Measurements from ENCODE around the gene GPR85.
A peak's percentile ranks its signal among the peaks of the same experiment; 100 is the strongest.
"Not testable (repeated sequence)": the region's sequence is repeated elsewhere in the genome, so short reads cannot be mapped to it uniquely, and the experiment has no call there.

GPR85 gene

DNA sequence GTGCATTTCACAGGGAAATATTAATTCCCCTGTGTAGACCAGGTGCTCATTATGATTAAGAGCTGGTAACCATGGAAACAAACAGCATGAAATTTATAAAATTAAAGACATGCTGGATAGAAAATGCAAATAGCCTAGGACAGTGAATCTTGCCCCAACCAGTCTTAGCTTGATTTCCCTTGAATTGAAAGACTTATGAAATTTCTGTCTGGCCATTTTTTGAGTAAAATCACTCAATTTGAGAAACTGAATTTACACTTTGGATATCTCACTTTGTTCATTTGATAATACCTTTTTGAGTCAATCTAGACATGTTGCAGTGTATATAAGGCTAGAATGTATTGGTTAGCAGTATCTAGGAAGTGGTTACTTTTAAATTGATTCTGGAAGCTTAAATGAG lies 36.1 kb upstream of the GPR85 start:
- TF ChIP-seq, protein P1, sequence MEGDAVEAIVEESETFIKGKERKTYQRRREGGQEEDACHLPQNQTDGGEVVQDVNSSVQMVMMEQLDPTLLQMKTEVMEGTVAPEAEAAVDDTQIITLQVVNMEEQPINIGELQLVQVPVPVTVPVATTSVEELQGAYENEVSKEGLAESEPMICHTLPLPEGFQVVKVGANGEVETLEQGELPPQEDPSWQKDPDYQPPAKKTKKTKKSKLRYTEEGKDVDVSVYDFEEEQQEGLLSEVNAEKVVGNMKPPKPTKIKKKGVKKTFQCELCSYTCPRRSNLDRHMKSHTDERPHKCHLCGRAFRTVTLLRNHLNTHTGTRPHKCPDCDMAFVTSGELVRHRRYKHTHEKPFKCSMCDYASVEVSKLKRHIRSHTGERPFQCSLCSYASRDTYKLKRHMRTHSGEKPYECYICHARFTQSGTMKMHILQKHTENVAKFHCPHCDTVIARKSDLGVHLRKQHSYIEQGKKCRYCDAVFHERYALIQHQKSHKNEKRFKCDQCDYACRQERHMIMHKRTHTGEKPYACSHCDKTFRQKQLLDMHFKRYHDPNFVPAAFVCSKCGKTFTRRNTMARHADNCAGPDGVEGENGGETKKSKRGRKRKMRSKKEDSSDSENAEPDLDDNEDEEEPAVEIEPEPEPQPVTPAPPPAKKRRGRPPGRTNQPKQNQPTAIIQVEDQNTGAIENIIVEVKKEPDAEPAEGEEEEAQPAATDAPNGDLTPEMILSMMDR (IDR thresholded peaks at IDR 0.05), result no peak
- Histone ChIP-seq H3K27ac (no peak overlapping the region), H3K9me3 (no peaks in the 10 kb centered on the region)

DNA sequence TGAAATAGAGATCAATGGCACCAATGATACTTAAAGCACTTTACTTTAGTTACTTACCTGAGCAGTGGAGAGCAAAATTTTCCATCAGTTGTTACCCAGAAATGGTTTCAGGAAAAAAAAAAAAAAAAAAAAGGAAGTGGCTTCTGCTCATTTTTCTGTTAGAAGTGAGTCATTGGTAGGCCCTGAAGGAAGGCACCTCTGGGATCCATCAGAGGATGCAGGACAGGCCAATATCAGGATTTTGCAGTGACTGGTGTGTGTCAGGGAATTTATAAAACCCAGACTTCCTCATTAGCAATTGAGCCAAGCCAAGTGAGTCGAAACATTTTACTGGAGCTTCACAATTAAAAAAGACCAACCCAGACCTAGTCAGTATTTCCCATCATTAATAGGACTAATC lies 34.0 kb upstream of the GPR85 start:
- Histone ChIP-seq H3K4me3 (ENCODE audit: low read depth in 1 of 2, low read length in 1 of 2) (no peak overlapping the region), H3K9me3 (no peaks in the 10 kb centered on the region), H3K4me1 (ENCODE audit: control insufficient read depth in 1 of 2, insufficient read depth in 1 of 2, low read depth in 1 of 2, low read length in 1 of 2) (peaks cover 5 to 13% of the 10 kb centered on the region in 2 experiments), H3K36me3 (no peaks in the 10 kb centered on the region), H3K27me3 (peaks cover 14% of the 10 kb centered on the region), H3K27ac (no peak overlapping the region)
- TF ChIP-seq, protein P1 (IDR thresholded peaks at IDR 0.05), result no peak

More for the DNA sequence above, 36.1 kb upstream of the GPR85 start:
- peaks cover 14% of the 10 kb centered on the region for H3K27me3 ChIP-seq
- peaks cover 5 to 10% of the 10 kb centered on the region in 2 experiments for H3K4me1 ChIP-seq (ENCODE audit: control insufficient read depth in 1 of 2, insufficient read depth in 1 of 2, low read depth in 1 of 2, low read length in 1 of 2)
- H3K4me3 ChIP-seq (ENCODE audit: low read depth in 1 of 2, low read length in 1 of 2), result no peak overlapping the region
- no peaks in the 10 kb centered on the region for H3K36me3 ChIP-seq

DNA sequence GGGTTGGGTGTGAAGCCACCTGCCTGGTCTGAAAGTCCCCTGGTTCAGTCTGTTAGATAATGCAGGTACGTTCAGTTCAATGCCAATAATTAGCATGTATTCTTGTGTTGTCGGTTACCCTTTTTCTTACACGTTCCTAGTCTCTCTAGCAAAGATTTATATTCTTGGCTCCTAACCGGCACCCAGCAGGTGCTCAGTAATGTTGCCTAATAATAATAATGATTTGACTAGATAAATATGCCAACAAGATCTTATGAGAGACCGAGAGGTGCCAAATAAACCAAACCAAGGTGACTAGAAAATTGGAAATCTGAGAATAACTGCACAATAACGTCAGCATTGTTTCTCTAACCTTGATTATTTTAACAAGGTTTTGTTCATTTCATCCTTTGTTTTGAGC lies 32.8 kb upstream of the GPR85 start:
- no peaks in the 10 kb centered on the region for H3K9me3 ChIP-seq
- peaks cover 14% of the 10 kb centered on the region for H3K27me3 ChIP-seq
- H3K4me1 ChIP-seq (ENCODE audit: control insufficient read depth in 1 of 2, insufficient read depth in 1 of 2, low read depth in 1 of 2, low read length in 1 of 2), result peaks cover 5 to 13% of the 10 kb centered on the region in 2 experiments
- TF ChIP-seq, protein P1 (IDR thresholded peaks at IDR 0.05), result no peak
- H3K4me3 ChIP-seq (ENCODE audit: low read depth in 1 of 2, low read length in 1 of 2), result no peak overlapping the region
- H3K27ac ChIP-seq, result no peak overlapping the region
- H3K36me3 ChIP-seq, result no peaks in the 10 kb centered on the region

DNA sequence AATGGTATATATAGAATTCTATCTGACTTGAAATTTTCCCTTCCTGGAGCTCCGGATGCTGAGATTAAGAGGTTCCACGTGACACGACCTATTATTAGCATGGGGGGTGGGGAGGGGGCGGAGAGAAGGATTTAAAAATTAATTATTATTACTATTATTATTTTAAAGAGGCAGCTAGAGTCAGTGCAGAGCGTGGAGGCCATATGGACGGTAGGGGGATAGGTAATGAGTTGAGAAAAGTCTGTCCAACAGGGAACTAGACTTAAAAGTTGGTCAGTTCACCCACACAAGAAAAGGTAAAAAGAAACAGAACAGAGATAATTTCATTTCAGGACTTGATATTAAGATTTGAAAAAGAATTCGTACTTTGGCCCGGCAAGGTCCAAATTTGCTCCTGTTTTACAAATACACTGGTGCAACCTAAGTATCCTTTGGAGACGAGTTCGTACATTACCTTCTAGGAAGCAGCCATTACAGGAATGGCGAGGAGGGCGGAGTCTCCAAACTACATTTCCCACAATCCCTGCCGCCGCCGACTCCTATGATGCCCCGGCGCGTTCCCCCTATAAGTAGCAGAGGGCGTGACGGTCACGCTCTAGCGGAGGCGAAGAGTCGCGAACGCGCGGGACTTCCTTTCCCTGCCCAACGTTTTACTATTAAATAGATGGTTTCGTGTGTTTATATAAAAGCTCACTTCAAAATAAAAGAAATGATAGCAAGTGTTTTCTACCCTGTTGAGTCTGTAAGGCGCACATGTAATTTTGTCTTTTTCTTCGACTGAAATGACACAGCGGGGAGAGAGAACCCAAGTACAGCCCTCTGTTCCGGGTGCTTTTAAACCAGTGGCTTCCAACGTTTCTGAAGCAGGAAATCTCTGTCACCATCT lies 31.7 kb upstream of the GPR85 start, which contains the start of gene SMIM30:
SMIM30 (minus strand) TSS at position 481 of the 886 bp plus-strand sequence. CDS start 976 bp downstream, outside the sequence.
- H3K9me3 ChIP-seq, result no peaks in the 10 kb centered on the region
- H3K27ac ChIP-seq, result no peak within 1 kb of the TSS
- H3K36me3 ChIP-seq, result no peaks in the 10 kb centered on the region
- H3K27me3 ChIP-seq, result peaks cover 14% of the 10 kb centered on the region
- TF ChIP-seq, protein P1 (IDR thresholded peaks at IDR 0.05), result no peak
- peak within 1 kb of the TSS; percentile 53 to 54 for H3K4me3 ChIP-seq (ENCODE audit: low read depth in 1 of 2, low read length in 1 of 2)
- H3K4me1 ChIP-seq (ENCODE audit: control insufficient read depth in 1 of 2, insufficient read depth in 1 of 2, low read depth in 1 of 2, low read length in 1 of 2), result peaks cover 5 to 13% of the 10 kb centered on the region in 2 experiments

DNA sequence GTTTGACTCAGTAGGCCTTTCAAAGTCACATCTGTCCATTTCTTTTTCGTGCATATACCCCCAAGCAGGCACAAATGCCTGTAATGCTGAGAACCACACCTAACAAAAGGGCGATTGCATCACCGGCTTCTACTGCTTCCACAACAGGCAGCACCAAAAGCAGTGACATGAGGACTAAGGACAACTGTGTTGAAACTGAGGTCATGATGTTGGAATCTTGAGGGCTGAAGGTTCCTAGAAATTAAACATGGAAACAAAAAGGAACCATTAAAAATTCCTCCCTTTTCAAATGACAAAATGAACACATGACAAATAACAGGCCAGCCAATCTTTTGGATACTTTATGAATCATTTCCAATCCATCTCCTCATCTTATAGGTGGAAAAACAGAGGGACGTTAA lies 30.7 kb upstream of the GPR85 start:
- Histone ChIP-seq H3K27me3 (peaks cover 14% of the 10 kb centered on the region), H3K4me1 (ENCODE audit: control insufficient read depth in 1 of 2, insufficient read depth in 1 of 2, low read depth in 1 of 2, low read length in 1 of 2) (peaks cover 5 to 13% of the 10 kb centered on the region in 2 experiments)
- H3K27ac ChIP-seq; H3K9me3 ChIP-seq; H3K4me3 ChIP-seq (ENCODE audit: low read depth in 1 of 2, low read length in 1 of 2); H3K36me3 ChIP-seq: not testable (repeated sequence)

DNA sequence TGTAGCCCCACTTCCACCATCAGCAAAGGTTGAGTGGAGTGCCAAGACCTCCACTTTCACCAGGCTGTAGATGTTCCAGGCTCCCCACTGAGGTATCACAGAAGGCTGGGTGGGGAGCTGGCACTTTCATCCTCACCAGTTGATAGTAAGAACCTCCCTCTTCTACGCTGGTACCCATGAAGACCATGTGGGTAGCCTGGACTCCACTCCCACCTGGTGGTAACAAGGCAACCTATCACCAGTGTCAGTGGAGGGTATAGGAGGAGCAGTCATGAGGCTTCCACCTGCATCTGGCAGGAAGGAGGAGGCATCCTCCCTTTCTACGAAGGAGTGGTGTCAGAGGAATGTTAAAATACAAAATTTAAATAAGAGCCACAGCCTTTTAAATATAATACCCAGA lies 27.3 kb upstream of the GPR85 start:
- peaks cover 6% of the 10 kb centered on the region for H3K27me3 ChIP-seq
- TF ChIP-seq, protein P1 (IDR thresholded peaks at IDR 0.05), result no peak
- H3K9me3 ChIP-seq, result no peaks in the 10 kb centered on the region
- no peak overlapping the region for H3K27ac ChIP-seq
- no peaks in the 10 kb centered on the region for H3K36me3 ChIP-seq
- no peak overlapping the region for H3K4me3 ChIP-seq (ENCODE audit: low read depth in 1 of 2, low read length in 1 of 2)
- peaks cover 5 to 13% of the 10 kb centered on the region in 2 experiments for H3K4me1 ChIP-seq (ENCODE audit: control insufficient read depth in 1 of 2, insufficient read depth in 1 of 2, low read depth in 1 of 2, low read length in 1 of 2)
